GM21423 (cell line): ENCODE measurements around the gene ADK.
"Not testable (repeated sequence)": the region's sequence is repeated elsewhere in the genome, so short reads cannot be mapped to it uniquely, and the experiment has no call there.

Experiments used
- ATAC-seq: cut with Tn5 transposase; IDR thresholded peaks from one replicate; pipeline ENCODE4 v1.9.1; 2021; ENCODE audit warnings: mild to moderate bottlenecking, moderate library complexity; ENCODE audit not compliant: unreplicated experiment

ADK gene

GRCh38 chr10:74335501-74335900 lies 184.5 kb downstream of the ADK start:
- ATAC-seq, result no peak

GRCh38 chr10:74337330-74338016 lies 186.5 kb downstream of the ADK start:
- ATAC-seq, result no peak

GRCh38 chr10:74342991-74343390 lies 192.0 kb downstream of the ADK start:
- ATAC-seq, result no peak

- ATAC-seq, result no peak
Observed at GRCh38 chr10:74343804-74344203, 192.8 kb downstream of the ADK start.

GRCh38 chr10:74344306-74344705 lies 193.3 kb downstream of the ADK start:
- ATAC-seq, result no peak

- ATAC-seq, result no peak
Observed at GRCh38 chr10:74347522-74347921, 196.5 kb downstream of the ADK start.

- ATAC-seq, result not testable (repeated sequence)
Observed at GRCh38 chr10:74353021-74353420, 202.0 kb downstream of the ADK start.

GRCh38 chr10:74361678-74362077 lies 210.7 kb downstream of the ADK start:
- ATAC-seq, result no peak

- no peak for ATAC-seq
Observed at GRCh38 chr10:74363727-74364126, 212.7 kb downstream of the ADK start.

- ATAC-seq, result no peak
Observed at GRCh38 chr10:74365109-74365508, 214.1 kb downstream of the ADK start.

- no peak for ATAC-seq
Observed at GRCh38 chr10:74371696-74372095, 220.7 kb downstream of the ADK start.

- ATAC-seq, result no peak
Observed at GRCh38 chr10:74373059-74373458, 222.0 kb downstream of the ADK start.

- ATAC-seq, result no peak
Observed at GRCh38 chr10:74377476-74377875, 226.5 kb downstream of the ADK start.

- ATAC-seq, result no peak
Observed at GRCh38 chr10:74379474-74379873, 228.5 kb downstream of the ADK start.

GRCh38 chr10:74380795-74381194 lies 229.8 kb downstream of the ADK start:
- no peak for ATAC-seq

GRCh38 chr10:74381291-74381853 lies 230.4 kb downstream of the ADK start:
- ATAC-seq, result no peak

GRCh38 chr10:74382663-74383062 lies 231.6 kb downstream of the ADK start:
- no peak for ATAC-seq

- ATAC-seq, result no peak
Observed at GRCh38 chr10:74383642-74384041, 232.6 kb downstream of the ADK start.

- no peak for ATAC-seq
Observed at GRCh38 chr10:74384615-74385183, 233.7 kb downstream of the ADK start.

- ATAC-seq, result no peak
Observed at GRCh38 chr10:74388801-74389200, 237.8 kb downstream of the ADK start.

GRCh38 chr10:74391786-74392185 lies 240.8 kb downstream of the ADK start:
- no peak for ATAC-seq

GRCh38 chr10:74394416-74394969 lies 243.5 kb downstream of the ADK start:
- ATAC-seq, result no peak
